Ishikawa (cell line): Measurements from ENCODE around the gene C3orf52.

Source experiments
- CEBPB ChIP-seq: IDR thresholded peaks from 2 replicates; pipeline ENCODE4 v1.6.1; 2012
- EGR1 ChIP-seq: IDR thresholded peaks from 2 replicates; pipeline ENCODE4 v1.6.1; 2012
- YY1 ChIP-seq: IDR thresholded peaks from 2 replicates; pipeline ENCODE4 v1.6.1; 2012; ENCODE audit warnings: low read depth
- ZBTB7A ChIP-seq: IDR thresholded peaks from 2 replicates; pipeline ENCODE4 v1.6.1; 2012; ENCODE audit warnings: low read depth
- TF ChIP-seq, protein P1 (sequence below): IDR thresholded peaks from 2 replicates; pipeline ENCODE4 v1.6.1; 2012
- TF ChIP-seq, protein P2 (sequence below): IDR thresholded peaks from 2 replicates; pipeline ENCODE4 v1.6.1; 2012; ENCODE audit warnings: low read depth, mild to moderate bottlenecking

DNA sequence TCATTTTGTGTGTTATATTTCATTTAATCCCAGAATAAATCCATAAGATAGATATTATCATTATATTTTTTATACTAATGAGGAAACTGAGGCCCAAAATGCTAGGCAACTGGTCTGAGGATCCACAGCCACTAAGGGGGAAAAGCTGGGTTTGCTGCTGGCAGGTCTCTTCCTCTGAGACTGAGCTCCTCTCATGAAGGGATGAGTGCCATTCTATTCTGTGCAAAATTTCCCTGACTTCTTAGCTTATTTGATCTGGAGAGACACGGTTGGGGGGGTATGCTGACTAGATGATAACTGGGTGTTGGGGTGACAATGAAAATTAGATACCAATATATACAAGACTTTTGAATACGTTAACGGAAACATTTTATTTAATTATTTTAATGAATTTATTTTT lies 44.9 kb downstream of the C3orf52 start:
- TF ChIP-seq, protein P1, sequence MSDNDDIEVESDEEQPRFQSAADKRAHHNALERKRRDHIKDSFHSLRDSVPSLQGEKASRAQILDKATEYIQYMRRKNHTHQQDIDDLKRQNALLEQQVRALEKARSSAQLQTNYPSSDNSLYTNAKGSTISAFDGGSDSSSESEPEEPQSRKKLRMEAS, result no peak
- no peak for TF ChIP-seq ZBTB7A
- no peak for TF ChIP-seq YY1
- no peak for TF ChIP-seq EGR1
- TF ChIP-seq, protein P2, sequence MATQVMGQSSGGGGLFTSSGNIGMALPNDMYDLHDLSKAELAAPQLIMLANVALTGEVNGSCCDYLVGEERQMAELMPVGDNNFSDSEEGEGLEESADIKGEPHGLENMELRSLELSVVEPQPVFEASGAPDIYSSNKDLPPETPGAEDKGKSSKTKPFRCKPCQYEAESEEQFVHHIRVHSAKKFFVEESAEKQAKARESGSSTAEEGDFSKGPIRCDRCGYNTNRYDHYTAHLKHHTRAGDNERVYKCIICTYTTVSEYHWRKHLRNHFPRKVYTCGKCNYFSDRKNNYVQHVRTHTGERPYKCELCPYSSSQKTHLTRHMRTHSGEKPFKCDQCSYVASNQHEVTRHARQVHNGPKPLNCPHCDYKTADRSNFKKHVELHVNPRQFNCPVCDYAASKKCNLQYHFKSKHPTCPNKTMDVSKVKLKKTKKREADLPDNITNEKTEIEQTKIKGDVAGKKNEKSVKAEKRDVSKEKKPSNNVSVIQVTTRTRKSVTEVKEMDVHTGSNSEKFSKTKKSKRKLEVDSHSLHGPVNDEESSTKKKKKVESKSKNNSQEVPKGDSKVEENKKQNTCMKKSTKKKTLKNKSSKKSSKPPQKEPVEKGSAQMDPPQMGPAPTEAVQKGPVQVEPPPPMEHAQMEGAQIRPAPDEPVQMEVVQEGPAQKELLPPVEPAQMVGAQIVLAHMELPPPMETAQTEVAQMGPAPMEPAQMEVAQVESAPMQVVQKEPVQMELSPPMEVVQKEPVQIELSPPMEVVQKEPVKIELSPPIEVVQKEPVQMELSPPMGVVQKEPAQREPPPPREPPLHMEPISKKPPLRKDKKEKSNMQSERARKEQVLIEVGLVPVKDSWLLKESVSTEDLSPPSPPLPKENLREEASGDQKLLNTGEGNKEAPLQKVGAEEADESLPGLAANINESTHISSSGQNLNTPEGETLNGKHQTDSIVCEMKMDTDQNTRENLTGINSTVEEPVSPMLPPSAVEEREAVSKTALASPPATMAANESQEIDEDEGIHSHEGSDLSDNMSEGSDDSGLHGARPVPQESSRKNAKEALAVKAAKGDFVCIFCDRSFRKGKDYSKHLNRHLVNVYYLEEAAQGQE, result no peak
- TF ChIP-seq CEBPB, result no peak
